Measurements from ENCODE around the gene RPL38. TPM values are rescaled to one million over a fixed set of nuclear protein-coding genes. Genes with fewer than 3 reads are reported as not detected.

RPL38 gene
- total RNA-seq, 1 donor from 2014 or later: 4,876 TPM

- no peak overlapping the region for H3K27ac ChIP-seq (ENCODE audit: low read depth, low read length)
- H3K36me3 ChIP-seq (ENCODE audit: control insufficient read depth in 3 of 3, insufficient read depth in 3 of 3, low read length in 3 of 3): peaks cover 16 to 22% (median 20%) of the 10 kb centered on the region in 3 donors
- no peak overlapping the region for H3K9ac ChIP-seq (ENCODE audit: low read depth in 1 of 3, low read length in 3 of 3)
- H3K9me3 ChIP-seq (ENCODE audit: control insufficient read depth in 3 of 3, low read length in 3 of 3): no peaks in the 10 kb centered on the region
- no peaks in the 10 kb centered on the region for H3K27me3 ChIP-seq (ENCODE audit: control insufficient read depth in 3 of 3, insufficient read depth in 3 of 3, low read length in 3 of 3)
- H3K4me1 ChIP-seq (ENCODE audit: control insufficient read depth in 3 of 3, insufficient read depth in 3 of 3, low read length in 3 of 3): peaks cover 12 to 24% (median 12%) of the 10 kb centered on the region in 3 donors
- H3K4me3 ChIP-seq (ENCODE audit: low read length in 3 of 3): no peak overlapping the region
Observed at GRCh38 chr17:74220946-74221818, 17.7 kb downstream of the RPL38 start.

- no peaks in the 10 kb centered on the region for H3K27me3 ChIP-seq (ENCODE audit: control insufficient read depth in 3 of 3, insufficient read depth in 3 of 3, low read length in 3 of 3)
- no peak overlapping the region for H3K27ac ChIP-seq (ENCODE audit: low read depth, low read length)
- H3K9me3 ChIP-seq (ENCODE audit: control insufficient read depth in 3 of 3, low read length in 3 of 3): no peaks in the 10 kb centered on the region
- H3K36me3 ChIP-seq (ENCODE audit: control insufficient read depth in 3 of 3, insufficient read depth in 3 of 3, low read length in 3 of 3): peaks cover 18 to 22% (median 22%) of the 10 kb centered on the region in 3 donors
- H3K4me3 ChIP-seq (ENCODE audit: low read length in 3 of 3): no peak overlapping the region
- H3K4me1 ChIP-seq (ENCODE audit: control insufficient read depth in 3 of 3, insufficient read depth in 3 of 3, low read length in 3 of 3): peaks cover under 1 to 15% (median 2%) of the 10 kb centered on the region in 3 donors
- no peak overlapping the region for H3K9ac ChIP-seq (ENCODE audit: low read depth in 1 of 3, low read length in 3 of 3)
Observed at GRCh38 chr17:74222399-74222798, 18.9 kb downstream of the RPL38 start.

GRCh38 chr17:74223901-74224300 lies 20.4 kb downstream of the RPL38 start:
- no peak overlapping the region for H3K27ac ChIP-seq (ENCODE audit: low read depth, low read length)
- H3K9me3 ChIP-seq (ENCODE audit: control insufficient read depth in 3 of 3, low read length in 3 of 3): no peaks in the 10 kb centered on the region
- peaks cover 18 to 22% (median 20%) of the 10 kb centered on the region in 3 donors for H3K36me3 ChIP-seq (ENCODE audit: control insufficient read depth in 3 of 3, insufficient read depth in 3 of 3, low read length in 3 of 3)
- H3K27me3 ChIP-seq (ENCODE audit: control insufficient read depth in 3 of 3, insufficient read depth in 3 of 3, low read length in 3 of 3): no peaks in the 10 kb centered on the region
- no peak overlapping the region for H3K9ac ChIP-seq (ENCODE audit: low read depth in 1 of 3, low read length in 3 of 3)
- H3K4me3 ChIP-seq (ENCODE audit: low read length in 3 of 3): no peak overlapping the region
- H3K4me1 ChIP-seq (ENCODE audit: control insufficient read depth in 3 of 3, insufficient read depth in 3 of 3, low read length in 3 of 3): peaks cover 0 to 9% (median 0%) of the 10 kb centered on the region in 3 donors

- no peaks in the 10 kb centered on the region for H3K27me3 ChIP-seq (ENCODE audit: control insufficient read depth in 3 of 3, insufficient read depth in 3 of 3, low read length in 3 of 3)
- H3K9me3 ChIP-seq (ENCODE audit: control insufficient read depth in 3 of 3, low read length in 3 of 3): no peaks in the 10 kb centered on the region
- H3K9ac ChIP-seq (ENCODE audit: low read depth in 1 of 3, low read length in 3 of 3): no peak overlapping the region
- no peak overlapping the region for H3K4me3 ChIP-seq (ENCODE audit: low read length in 3 of 3)
- no peak overlapping the region for H3K27ac ChIP-seq (ENCODE audit: low read depth, low read length)
- H3K36me3 ChIP-seq (ENCODE audit: control insufficient read depth in 3 of 3, insufficient read depth in 3 of 3, low read length in 3 of 3): peaks cover 18 to 22% (median 20%) of the 10 kb centered on the region in 3 donors
- peaks cover 0 to 9% (median 0%) of the 10 kb centered on the region in 3 donors for H3K4me1 ChIP-seq (ENCODE audit: control insufficient read depth in 3 of 3, insufficient read depth in 3 of 3, low read length in 3 of 3)
Observed at GRCh38 chr17:74224959-74225725, 21.7 kb downstream of the RPL38 start.

- H3K9me3 ChIP-seq (ENCODE audit: control insufficient read depth in 3 of 3, low read length in 3 of 3): no peaks in the 10 kb centered on the region
- no peak overlapping the region for H3K4me3 ChIP-seq (ENCODE audit: low read length in 3 of 3)
- no peak overlapping the region for H3K27ac ChIP-seq (ENCODE audit: low read depth, low read length)
- no peak overlapping the region for H3K9ac ChIP-seq (ENCODE audit: low read depth in 1 of 3, low read length in 3 of 3)
- H3K36me3 ChIP-seq (ENCODE audit: control insufficient read depth in 3 of 3, insufficient read depth in 3 of 3, low read length in 3 of 3): peaks cover 25 to 28% (median 27%) of the 10 kb centered on the region in 3 donors
- H3K27me3 ChIP-seq (ENCODE audit: control insufficient read depth in 3 of 3, insufficient read depth in 3 of 3, low read length in 3 of 3): no peaks in the 10 kb centered on the region
- peaks cover 0 to 9% (median 0%) of the 10 kb centered on the region in 3 donors for H3K4me1 ChIP-seq (ENCODE audit: control insufficient read depth in 3 of 3, insufficient read depth in 3 of 3, low read length in 3 of 3)
Observed at GRCh38 chr17:74226252-74226651, 22.8 kb downstream of the RPL38 start.

GRCh38 chr17:74227271-74228080 lies 24.0 kb downstream of the RPL38 start:
- H3K27ac ChIP-seq (ENCODE audit: low read depth, low read length): no peak overlapping the region
- peaks cover 28 to 33% (median 30%) of the 10 kb centered on the region in 3 donors for H3K36me3 ChIP-seq (ENCODE audit: control insufficient read depth in 3 of 3, insufficient read depth in 3 of 3, low read length in 3 of 3)
- H3K9ac ChIP-seq (ENCODE audit: low read depth in 1 of 3, low read length in 3 of 3): no peak overlapping the region
- no peaks in the 10 kb centered on the region for H3K9me3 ChIP-seq (ENCODE audit: control insufficient read depth in 3 of 3, low read length in 3 of 3)
- no peaks in the 10 kb centered on the region for H3K27me3 ChIP-seq (ENCODE audit: control insufficient read depth in 3 of 3, insufficient read depth in 3 of 3, low read length in 3 of 3)
- H3K4me1 ChIP-seq (ENCODE audit: control insufficient read depth in 3 of 3, insufficient read depth in 3 of 3, low read length in 3 of 3): peaks cover 0 to 9% (median 0%) of the 10 kb centered on the region in 3 donors
- no peak overlapping the region for H3K4me3 ChIP-seq (ENCODE audit: low read length in 3 of 3)

- Histone ChIP-seq H3K27ac (ENCODE audit: low read depth, low read length) (no peak overlapping the region), H3K4me1 (ENCODE audit: control insufficient read depth in 3 of 3, insufficient read depth in 3 of 3, low read length in 3 of 3) (peaks cover 0 to 9% (median 0%) of the 10 kb centered on the region in 3 donors), H3K4me3 (ENCODE audit: low read length in 3 of 3) (no peak overlapping the region), H3K9ac (ENCODE audit: low read depth in 1 of 3, low read length in 3 of 3) (no peak overlapping the region), H3K27me3 (ENCODE audit: control insufficient read depth in 3 of 3, insufficient read depth in 3 of 3, low read length in 3 of 3) (no peaks in the 10 kb centered on the region), H3K36me3 (ENCODE audit: control insufficient read depth in 3 of 3, insufficient read depth in 3 of 3, low read length in 3 of 3) (peaks cover 27 to 33% (median 28%) of the 10 kb centered on the region in 3 donors), H3K9me3 (ENCODE audit: control insufficient read depth in 3 of 3, low read length in 3 of 3) (no peaks in the 10 kb centered on the region)
Observed at GRCh38 chr17:74228306-74228978, 25.0 kb downstream of the RPL38 start.

GRCh38 chr17:74230896-74231295 lies 27.4 kb downstream of the RPL38 start:
- Histone ChIP-seq H3K27me3 (ENCODE audit: control insufficient read depth in 3 of 3, insufficient read depth in 3 of 3, low read length in 3 of 3) (no peaks in the 10 kb centered on the region), H3K4me1 (ENCODE audit: control insufficient read depth in 3 of 3, insufficient read depth in 3 of 3, low read length in 3 of 3) (peaks cover 6 to 11% (median 8%) of the 10 kb centered on the region in 3 donors), H3K4me3 (ENCODE audit: low read length in 3 of 3) (no peak overlapping the region), H3K9ac (ENCODE audit: low read depth in 1 of 3, low read length in 3 of 3) (no peak overlapping the region), H3K27ac (ENCODE audit: low read depth, low read length) (no peak overlapping the region), H3K9me3 (ENCODE audit: control insufficient read depth in 3 of 3, low read length in 3 of 3) (no peaks in the 10 kb centered on the region), H3K36me3 (ENCODE audit: control insufficient read depth in 3 of 3, insufficient read depth in 3 of 3, low read length in 3 of 3) (peaks cover 13 to 22% (median 17%) of the 10 kb centered on the region in 3 donors)
